Esophagus (tissue), 2 donors: Measurements from ENCODE around the gene MLPH. TPM values are rescaled to one million over a fixed set of nuclear protein-coding genes. Genes with fewer than 3 reads are reported as not detected.
A peak's percentile ranks its signal among the peaks of the same experiment; 100 is the strongest.

Source experiments
- H3K27ac ChIP-seq, 2 donors: one replicate each; pipeline ENCODE4 v1.5.1; 2013; ENCODE audit warnings: low read depth in 2 of 2, mild to moderate bottlenecking in 2 of 2, inconsistent platforms in 1 of 2, low read length in 1 of 2, moderate library complexity in 1 of 2
- H3K27me3 ChIP-seq, 2 donors: one replicate each; pipeline ENCODE4 v1.6.1; 2013; ENCODE audit warnings: low read length in 2 of 2, control low read depth in 1 of 2, mild to moderate bottlenecking in 1 of 2; ENCODE audit not compliant: insufficient read depth in 2 of 2, control insufficient read depth in 1 of 2
- H3K36me3 ChIP-seq, 2 donors: one replicate each; pipeline ENCODE4 v1.6.1; 2013; ENCODE audit warnings: low read length in 1 of 2; ENCODE audit not compliant: control insufficient read depth in 2 of 2, insufficient read depth in 2 of 2
- H3K4me1 ChIP-seq, 2 donors: one replicate each; pipeline ENCODE4 v1.6.1; 2013; ENCODE audit warnings: low read length in 1 of 2; ENCODE audit not compliant: control insufficient read depth in 2 of 2, insufficient read depth in 2 of 2
- H3K4me3 ChIP-seq, 2 donors: one replicate each; pipeline ENCODE4 v1.5.1; 2013; ENCODE audit warnings: low read length in 2 of 2, mild to moderate bottlenecking in 2 of 2, low read depth in 1 of 2, moderate library complexity in 1 of 2
- H3K9me3 ChIP-seq, 2 donors: one replicate each; pipeline ENCODE4 v1.6.1; 2013; ENCODE audit warnings: mild to moderate bottlenecking in 2 of 2, low read depth in 1 of 2, low read length in 1 of 2, moderate library complexity in 1 of 2; ENCODE audit not compliant: control insufficient read depth in 2 of 2, insufficient read depth in 1 of 2
- WGBS, 2 donors: extraction: QIAGEN DNeasy Blood & Tissue Kit; methylation state at CpG; one replicate each; pipeline ENCODE4 v1.1.7; 2013; 5-methylcytosine and 5-hydroxymethylcytosine counted together
- polyA plus RNA-seq, 2 donors: library from polyadenylated mRNA; stranded (reverse); fragments of 200-250 nt; gene quantifications; one replicate each; pipeline ENCODE4 v1.2.3, GENCODE V29; 2013
- donor health status: healthy with polysubstance abuse.
- donor health status: Bipolar disorder and iron deficiency.

Gene MLPH
- polyA plus RNA-seq, 2 donors = 3.4 to 4.4 TPM

DNA sequence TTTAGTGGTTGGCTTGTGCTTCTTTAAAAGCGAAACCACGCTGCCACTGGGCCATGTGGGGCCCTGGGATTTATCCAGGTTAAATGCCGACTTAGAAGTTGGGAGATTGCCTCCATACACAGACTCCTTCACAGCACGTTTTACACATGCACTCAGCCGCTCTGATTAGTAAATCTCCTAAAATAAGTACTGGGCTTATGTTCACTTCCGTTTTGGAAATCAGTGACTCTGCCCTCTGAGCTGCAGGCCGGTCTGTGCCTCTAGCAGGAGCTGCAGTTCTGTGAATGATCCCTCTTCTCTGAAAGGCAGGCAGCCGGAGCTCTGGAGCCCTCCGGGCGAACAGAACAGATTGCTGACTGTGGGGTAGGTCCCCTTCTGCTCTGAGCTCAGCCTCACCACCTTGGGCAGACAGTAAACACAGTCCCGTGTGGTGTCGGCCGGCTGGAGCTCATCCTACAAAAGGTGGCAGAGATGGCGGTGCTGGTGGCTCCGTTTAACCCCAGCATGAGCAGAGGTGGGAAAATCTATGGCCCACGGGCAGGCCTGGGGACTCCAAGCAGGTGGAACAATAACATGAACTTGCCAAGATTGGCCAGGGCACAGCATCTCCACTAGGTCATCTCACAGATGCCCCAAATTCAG lies 113.3 kb downstream of the MLPH start:
- peak overlapping the region; percentile 40 to 80 for H3K27ac ChIP-seq
- H3K27me3 ChIP-seq = no peaks in the 10 kb centered on the region
- WGBS, 2 donors = 41 to 54% methylated on average over 16 of the region's 16 CpGs
- H3K4me1 ChIP-seq = peaks cover 3 to 5% of the 10 kb centered on the region in 2 donors
- no peaks in the 10 kb centered on the region for H3K9me3 ChIP-seq
- no peaks in the 10 kb centered on the region for H3K36me3 ChIP-seq
- no peak overlapping the region for H3K4me3 ChIP-seq

DNA sequence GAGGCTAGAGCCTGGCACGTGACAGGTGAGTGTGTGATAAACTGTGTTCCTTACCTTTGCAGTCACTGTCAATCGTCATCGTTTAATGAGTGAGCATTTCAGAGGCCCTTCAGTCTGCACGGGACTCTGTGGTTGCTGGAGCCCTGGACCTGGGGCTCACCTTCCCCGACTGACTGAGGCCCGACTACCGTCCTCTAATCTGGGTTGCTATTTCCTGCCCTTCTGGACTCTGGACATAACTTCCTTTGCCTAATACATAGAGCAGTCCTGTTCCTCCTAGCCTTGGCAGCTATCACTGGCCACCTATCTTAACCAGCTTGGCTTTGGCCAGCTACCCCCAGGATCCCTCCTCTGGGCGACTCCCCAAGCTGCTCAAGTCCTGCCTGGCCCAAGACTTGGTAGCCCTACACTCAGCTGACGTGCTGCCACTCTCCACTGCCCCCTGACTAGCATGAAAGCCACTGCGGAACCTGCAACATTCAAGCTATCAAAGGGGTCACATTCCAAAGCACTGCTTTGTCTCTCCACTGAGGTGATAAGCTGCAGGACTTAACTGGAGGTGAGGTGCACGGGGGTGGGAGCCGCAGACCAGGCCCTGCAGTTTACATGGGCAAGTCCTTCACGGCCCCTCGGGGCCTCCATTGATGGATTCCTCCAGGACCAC lies 114.5 kb downstream of the MLPH start:
- H3K27me3 ChIP-seq = no peaks in the 10 kb centered on the region
- 86 to 93% methylated on average over 14 of the region's 14 CpGs for WGBS, 2 donors
- H3K4me3 ChIP-seq = no peak overlapping the region
- no peaks in the 10 kb centered on the region for H3K9me3 ChIP-seq
- no peaks in the 10 kb centered on the region for H3K36me3 ChIP-seq
- H3K4me1 ChIP-seq = peaks cover 3 to 5% of the 10 kb centered on the region in 2 donors
- no peak overlapping the region for H3K27ac ChIP-seq

DNA sequence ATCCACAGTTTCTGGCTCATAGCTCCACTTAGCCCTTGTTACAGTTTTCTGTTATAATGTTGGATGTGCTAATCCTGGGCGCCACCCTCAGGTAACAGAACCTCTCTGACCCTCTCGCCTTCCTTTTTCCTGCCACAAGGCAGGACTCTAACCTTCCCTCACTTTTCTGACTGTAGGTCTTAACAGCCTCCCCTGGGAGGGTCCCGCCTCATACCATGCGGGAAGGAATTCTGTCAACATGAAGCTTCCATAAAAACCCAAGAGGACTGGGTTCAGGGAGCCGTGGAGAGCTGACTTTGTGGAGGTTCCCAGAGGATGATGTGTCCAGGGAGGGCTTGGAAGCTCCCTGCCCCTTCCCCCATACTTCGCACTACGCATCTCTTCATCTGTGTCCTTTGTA lies 115.4 kb downstream of the MLPH start:
- Histone ChIP-seq H3K9me3 (no peaks in the 10 kb centered on the region), H3K36me3 (no peaks in the 10 kb centered on the region), H3K27ac (no peak overlapping the region), H3K4me3 (no peak overlapping the region), H3K27me3 (no peaks in the 10 kb centered on the region), H3K4me1 (peaks cover 3 to 5% of the 10 kb centered on the region in 2 donors)
- WGBS, 2 donors = 92 to 93% methylated on average over 7 of the region's 7 CpGs

DNA sequence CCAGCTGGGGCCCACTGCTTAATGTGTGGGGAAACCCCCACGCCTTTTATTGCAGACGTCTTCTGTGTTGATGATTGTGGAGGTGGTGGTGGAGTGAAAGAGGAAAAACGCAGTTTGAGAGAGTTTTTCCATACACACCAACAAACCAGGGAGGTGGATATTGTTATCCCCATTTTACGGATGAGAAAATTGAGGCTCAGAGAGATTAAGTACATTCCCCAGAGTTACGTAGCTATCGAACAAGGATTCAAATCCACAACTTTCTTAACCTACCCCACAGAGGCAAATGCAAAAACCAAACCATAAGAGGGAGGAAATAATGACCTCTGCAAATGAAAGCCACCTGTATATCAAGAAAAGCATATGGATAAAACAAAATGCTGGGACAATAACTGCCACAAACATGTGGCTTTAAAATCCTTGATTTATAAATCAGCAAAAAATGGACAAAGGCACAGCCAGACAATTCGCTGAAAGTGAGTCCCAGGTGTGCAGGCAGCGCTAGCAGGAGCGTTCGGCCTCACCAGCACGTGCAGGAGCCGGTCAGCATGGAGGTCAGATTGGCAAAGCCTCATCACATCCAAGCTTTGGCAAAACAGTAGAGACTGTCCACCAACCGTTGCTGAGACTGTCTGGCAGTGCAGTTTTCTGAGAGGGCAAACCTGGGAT lies 116.1 kb downstream of the MLPH start:
- Histone ChIP-seq H3K4me3 (no peak overlapping the region), H3K27me3 (no peaks in the 10 kb centered on the region), H3K9me3 (no peaks in the 10 kb centered on the region), H3K36me3 (no peaks in the 10 kb centered on the region), H3K27ac (peak overlapping the region in 1 of 2 donors; percentile 29), H3K4me1 (peaks cover 3 to 5% of the 10 kb centered on the region in 2 donors)
- WGBS, 2 donors = 81 to 85% methylated on average over 13 of the region's 13 CpGs

DNA sequence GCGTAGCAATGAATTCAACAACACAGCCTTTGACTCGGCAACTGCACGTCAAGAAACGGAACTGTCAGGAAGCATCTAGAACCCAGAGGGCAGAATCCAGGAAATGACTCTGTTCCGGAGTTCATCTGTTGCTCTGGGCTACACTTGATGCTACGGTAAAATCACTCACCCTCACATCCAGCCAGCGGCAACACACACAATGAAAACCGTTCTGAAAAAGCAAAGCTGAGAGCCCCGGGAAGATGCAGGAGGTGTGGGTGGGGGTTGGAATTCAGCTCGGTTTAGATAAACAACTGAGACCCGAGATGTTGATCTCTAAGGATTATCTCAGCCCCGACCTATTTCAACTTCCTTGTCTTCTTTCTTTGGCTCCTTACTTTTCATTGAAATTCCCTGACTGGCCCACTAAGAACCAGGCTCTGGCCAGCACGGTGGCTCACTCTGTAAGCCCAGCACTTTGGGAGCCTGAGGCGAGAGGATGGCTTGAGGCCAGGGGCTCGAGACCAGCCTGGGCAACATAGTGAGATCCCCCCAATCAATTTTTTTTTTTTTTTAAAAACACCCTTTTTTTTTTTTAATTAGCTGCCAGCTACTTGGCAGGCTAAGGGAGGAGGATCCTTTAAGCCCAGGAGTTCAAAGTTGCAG lies 116.8 kb downstream of the MLPH start:
- Histone ChIP-seq H3K27ac (peak overlapping the region in 1 of 2 donors; percentile 58), H3K9me3 (no peaks in the 10 kb centered on the region), H3K4me3 (no peak overlapping the region), H3K27me3 (no peaks in the 10 kb centered on the region), H3K36me3 (no peaks in the 10 kb centered on the region), H3K4me1 (peaks cover 2 to 3% of the 10 kb centered on the region in 2 donors)
- WGBS, 2 donors = 21 to 27% methylated on average over 15 of the region's 15 CpGs

DNA sequence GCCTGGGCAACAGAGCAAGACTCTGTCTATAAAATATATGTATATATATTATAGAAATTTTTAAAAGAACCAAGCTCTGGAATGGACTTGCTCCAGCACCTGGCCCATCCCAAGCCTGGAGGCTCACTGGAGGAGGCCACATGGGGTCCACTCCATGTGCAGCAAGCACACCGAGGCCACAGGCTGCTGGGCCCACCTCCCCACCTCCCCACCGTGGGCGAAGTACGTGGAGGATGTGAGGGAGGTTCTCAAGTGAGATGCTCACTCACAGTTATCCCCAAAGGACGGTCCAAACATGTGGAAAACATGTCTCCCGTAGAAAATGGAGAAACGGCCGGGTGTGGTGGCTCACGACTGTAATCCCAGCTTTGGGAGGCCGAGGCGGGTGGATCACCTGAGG lies 117.3 kb downstream of the MLPH start:
- Histone ChIP-seq H3K27ac (no peak overlapping the region), H3K9me3 (no peaks in the 10 kb centered on the region), H3K4me3 (no peak overlapping the region), H3K27me3 (no peaks in the 10 kb centered on the region), H3K4me1 (peaks cover 2 to 3% of the 10 kb centered on the region in 2 donors), H3K36me3 (no peaks in the 10 kb centered on the region)
- WGBS, 2 donors = 88 to 91% methylated on average over 11 of the region's 11 CpGs

Other genes with a start within 250 kb of the MLPH start
- 10 to 100 TPM in 1 of 2 donors, 1 to 10 TPM in 1; 4.3 to 10.3 TPM for gene COL6A3, start 73.1 kb upstream of the MLPH start, polyA plus RNA-seq
- not detected for gene PRLH, start 79.3 kb downstream of the MLPH start, polyA plus RNA-seq
- gene RAB17, start 103.5 kb downstream of the MLPH start, polyA plus RNA-seq = 10 to 100 TPM in 1 of 2 donors, 1 to 10 TPM in 1; 7.0 to 10.9 TPM
- 10 to 100 TPM; 58.9 to 69.5 TPM for gene LRRFIP1, start 140.3 kb downstream of the MLPH start, polyA plus RNA-seq